Fibroblast of the aortic adventitia (primary cell): ENCODE measurements around the gene PTPN1. TPM values are rescaled to one million over a fixed set of nuclear protein-coding genes. Genes with fewer than 3 reads are reported as not detected.

Experiments
- DNase-seq: peaks from one replicate; pipeline ENCODE4 v3.0.0-alpha.2; 2010; ENCODE audit warnings: low read depth
- H3K4me3 ChIP-seq: 2 replicates; pipeline ENCODE4 v1.5.1; 2011; ENCODE audit warnings: low read depth, mild to moderate bottlenecking, control low read depth, low read length, moderate library complexity
- total RNA-seq: library from RNA; depleted of rRNA; stranded (reverse); fragments of >200 nt; gene quantifications from 2 replicates; pipeline ENCODE4 v1.2.3, GENCODE V29; 2012; ENCODE audit warnings: low replicate concordance
- TF ChIP-seq, protein P1 (sequence below): IDR thresholded peaks from 2 replicates; pipeline ENCODE4 v1.5.1; 2011; ENCODE audit warnings: mild to moderate bottlenecking, low read length, control low read depth, inconsistent platforms; ENCODE audit not compliant: insufficient read depth

The PTPN1 gene
- total RNA-seq, 1 donor, result 19.9 TPM

GRCh38 chr20:50467174-50467573 is 43.0 kb upstream of the PTPN1 start:
- DNase-seq, result no peak
- no peak overlapping the region for H3K4me3 ChIP-seq
- TF ChIP-seq, protein P1, sequence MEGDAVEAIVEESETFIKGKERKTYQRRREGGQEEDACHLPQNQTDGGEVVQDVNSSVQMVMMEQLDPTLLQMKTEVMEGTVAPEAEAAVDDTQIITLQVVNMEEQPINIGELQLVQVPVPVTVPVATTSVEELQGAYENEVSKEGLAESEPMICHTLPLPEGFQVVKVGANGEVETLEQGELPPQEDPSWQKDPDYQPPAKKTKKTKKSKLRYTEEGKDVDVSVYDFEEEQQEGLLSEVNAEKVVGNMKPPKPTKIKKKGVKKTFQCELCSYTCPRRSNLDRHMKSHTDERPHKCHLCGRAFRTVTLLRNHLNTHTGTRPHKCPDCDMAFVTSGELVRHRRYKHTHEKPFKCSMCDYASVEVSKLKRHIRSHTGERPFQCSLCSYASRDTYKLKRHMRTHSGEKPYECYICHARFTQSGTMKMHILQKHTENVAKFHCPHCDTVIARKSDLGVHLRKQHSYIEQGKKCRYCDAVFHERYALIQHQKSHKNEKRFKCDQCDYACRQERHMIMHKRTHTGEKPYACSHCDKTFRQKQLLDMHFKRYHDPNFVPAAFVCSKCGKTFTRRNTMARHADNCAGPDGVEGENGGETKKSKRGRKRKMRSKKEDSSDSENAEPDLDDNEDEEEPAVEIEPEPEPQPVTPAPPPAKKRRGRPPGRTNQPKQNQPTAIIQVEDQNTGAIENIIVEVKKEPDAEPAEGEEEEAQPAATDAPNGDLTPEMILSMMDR, result no peak

DNA sequence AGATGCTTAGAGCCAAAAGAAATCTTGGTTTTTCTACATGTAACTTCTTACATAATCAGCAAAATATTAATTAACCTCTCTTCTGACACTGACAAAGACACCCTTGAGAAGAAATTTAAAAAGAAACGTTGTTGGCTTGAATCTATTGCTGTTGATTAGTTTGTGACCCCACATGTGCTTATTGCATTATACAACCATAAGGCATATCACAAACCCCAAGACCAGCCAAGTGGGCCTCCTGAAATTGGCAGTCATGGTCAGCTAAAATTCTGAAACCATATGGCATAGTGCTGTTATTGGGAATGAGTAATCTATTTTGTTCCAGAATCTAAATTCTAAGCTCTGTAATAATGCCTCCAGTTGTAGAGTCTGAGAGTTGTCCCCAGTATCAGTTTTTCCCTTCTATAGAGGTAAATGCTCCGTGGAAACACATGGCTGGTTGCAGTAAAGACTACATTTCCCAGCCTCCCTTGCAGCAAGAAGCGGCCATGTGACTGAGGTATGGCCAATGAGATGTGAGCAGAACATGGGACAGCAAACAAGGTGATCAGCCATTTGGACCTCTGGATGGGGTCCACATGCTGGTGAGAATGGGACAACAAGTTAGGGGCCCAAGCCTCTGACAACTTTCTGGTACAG is 42.3 kb upstream of the PTPN1 start:
- no peak overlapping the region for H3K4me3 ChIP-seq
- DNase-seq, result peak; percentile 61
- TF ChIP-seq, protein P1, result no peak

DNA sequence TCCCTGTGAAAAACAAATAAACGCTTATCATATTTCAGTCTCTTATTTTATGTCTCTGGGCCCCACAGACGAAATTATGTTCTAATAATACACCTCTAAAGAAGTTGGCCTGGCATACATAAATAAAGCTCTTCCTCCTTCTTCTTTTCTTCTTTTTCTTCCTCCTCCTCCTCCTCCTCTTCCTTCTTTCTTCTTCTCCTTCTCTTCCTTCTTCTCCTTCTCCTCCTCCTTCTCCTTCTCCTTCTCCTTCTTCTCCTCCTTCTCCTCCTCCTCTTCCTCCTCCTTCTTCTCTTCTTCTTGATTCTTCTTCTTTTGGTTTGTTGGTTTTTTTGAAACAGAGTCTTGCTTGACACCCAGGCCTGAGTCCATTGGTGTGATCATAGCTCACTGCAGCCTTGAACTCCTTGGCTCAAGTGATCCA is 41.8 kb upstream of the PTPN1 start:
- DNase-seq, result no peak
- TF ChIP-seq, protein P1, result no peak
- no peak overlapping the region for H3K4me3 ChIP-seq

DNA sequence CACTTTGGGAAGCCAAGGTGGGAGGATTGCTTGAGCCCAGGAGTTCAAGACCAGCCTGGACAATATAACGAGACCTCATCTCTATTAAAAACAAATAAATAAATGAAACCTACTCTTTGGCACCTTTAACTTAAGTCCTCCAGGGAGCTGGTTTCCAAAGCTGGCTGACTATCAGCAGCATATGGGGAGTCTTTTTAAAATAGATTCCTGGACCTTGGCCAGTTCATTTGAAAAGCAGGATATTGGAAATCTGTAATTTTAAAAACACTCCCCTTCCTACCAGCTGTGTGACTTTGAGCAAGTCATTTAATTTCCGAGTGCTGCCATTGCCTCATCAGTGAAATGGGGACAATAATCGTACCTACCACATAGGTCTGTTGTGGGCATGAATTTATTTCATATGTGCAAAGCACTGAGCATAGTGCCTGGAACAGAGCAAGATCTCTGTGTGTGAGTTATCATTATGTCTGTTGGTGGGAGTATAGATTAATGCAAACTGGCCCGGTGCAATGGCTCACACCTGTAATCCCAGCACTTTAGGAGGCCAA is 40.9 kb upstream of the PTPN1 start:
- DNase-seq, result no peak
- TF ChIP-seq, protein P1, result no peak
- no peak overlapping the region for H3K4me3 ChIP-seq

DNA sequence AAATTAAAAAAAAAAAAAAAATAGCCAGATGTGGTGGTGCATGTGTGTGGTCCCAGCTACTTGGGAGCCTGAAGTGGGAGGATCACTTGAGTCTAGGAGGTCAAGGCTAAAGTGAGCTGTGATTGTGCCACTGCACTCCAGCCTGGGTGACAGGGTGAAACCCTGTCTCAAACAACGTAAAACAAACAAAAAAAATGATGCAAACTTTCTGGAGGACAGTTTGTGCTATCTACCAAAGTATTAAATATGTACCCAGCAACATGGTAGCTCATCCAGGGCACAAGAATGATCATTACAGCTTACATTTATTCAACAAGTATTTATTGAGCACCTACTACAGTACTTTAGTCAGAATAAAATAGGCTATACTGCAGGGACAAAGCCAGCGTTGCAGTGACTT is 40.4 kb upstream of the PTPN1 start:
- no peak for DNase-seq
- TF ChIP-seq, protein P1, result no peak
- no peak overlapping the region for H3K4me3 ChIP-seq

DNA sequence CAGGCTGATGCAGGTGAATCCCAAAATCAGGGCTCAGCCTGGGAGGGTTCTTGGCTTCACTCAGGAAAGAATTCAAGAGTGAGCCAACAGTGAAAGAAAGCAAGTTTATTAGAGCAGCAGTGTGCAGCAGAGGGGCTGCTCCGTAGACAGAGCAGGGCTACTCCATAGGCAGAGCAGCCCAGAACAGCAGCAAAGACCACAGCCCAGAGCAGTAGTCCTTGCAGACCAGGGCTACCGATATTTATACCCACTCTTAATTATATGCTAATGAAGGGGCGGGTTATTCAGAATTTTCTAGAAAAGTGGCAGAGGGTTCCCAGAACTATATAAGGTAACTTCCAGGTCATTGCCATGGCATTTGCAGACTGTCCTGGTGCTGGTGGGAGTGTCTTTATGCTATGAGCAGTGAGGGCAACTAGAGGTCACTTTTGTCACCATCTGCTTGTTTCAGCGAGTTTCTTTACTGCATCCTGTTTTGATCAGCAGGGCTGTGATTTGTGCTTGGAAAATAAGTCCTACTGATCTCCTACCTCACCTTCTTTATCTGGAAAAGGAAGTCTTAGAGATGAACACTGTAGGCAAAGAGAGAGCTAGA is 39.8 kb upstream of the PTPN1 start:
- no peak for DNase-seq
- H3K4me3 ChIP-seq, result no peak overlapping the region
- TF ChIP-seq, protein P1, result no peak

DNA sequence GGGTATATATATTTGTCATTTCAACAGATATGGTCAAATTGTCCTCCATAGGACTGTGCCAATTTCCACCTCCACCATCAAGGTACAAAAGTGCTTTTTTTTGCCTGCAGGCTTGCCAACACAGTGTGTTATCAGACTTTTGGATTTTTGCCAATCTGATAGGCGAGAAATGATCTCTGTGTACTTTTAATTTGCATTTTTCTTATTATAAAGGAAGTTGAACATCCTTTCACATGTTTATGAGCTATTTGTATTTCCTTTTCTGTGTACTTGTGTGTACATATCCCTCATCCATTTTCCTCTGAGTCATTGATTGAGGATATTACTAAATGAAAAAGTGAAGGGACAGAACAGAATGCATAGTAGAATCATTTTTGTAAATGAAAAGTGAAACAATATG is 39.0 kb upstream of the PTPN1 start:
- H3K4me3 ChIP-seq, result no peak overlapping the region
- DNase-seq, result no peak
- TF ChIP-seq, protein P1, result no peak
